AG09309 (cell line): ENCODE measurements around the gene ACSS2.

ENCODE experiments used
- DNase-seq: peaks from one replicate; pipeline ENCODE4 v3.0.0-alpha.2; 2010; ENCODE audit warnings: low read depth
- H3K4me3 ChIP-seq: 2 replicates; pipeline ENCODE4 v1.5.1; 2011; ENCODE audit warnings: mild to moderate bottlenecking, low read depth, low read length, moderate library complexity; ENCODE audit not compliant: control insufficient read depth
- TF ChIP-seq, protein P1 (sequence below): IDR thresholded peaks from 2 replicates; pipeline ENCODE4 v1.5.1; 2011; ENCODE audit warnings: mild to moderate bottlenecking, low read depth, low read length, inconsistent platforms; ENCODE audit not compliant: insufficient read depth, control insufficient read depth; ENCODE audit errors: missing control alignments

The ACSS2 gene

DNA sequence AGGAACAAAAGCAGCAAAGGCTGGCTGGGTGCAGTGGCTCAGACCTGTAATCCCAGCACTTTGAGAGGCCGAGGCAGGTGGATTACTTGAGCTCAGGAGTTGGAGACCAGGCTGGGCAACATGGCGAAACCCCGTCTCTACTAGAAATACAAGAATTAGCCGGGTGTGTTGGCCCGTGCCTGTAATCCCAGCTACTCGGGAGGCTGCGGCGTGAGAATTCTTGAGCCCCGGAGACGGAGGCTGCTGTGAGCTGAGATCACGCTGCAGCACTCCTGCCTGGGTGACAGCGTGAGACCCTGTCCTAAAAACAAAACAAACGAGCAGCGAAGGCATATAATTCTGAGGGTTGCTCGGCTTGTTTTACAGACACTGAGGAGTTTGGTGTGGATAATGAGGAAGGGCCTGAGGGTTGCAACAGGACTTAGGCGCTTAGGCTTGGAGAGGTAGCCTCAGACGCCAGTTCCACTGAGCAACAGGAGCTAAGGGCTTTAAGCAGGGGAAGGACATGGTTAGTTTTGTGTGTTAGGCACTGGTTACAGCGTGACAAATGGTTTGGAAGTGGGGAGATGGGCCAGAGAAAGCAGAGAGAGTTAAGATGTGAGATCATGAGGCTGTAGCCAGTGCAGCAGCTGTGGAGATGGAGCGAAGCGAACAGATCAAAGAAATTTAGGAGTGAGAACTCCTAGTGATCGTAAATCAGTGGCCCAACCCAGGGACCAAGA lies 80.5 kb downstream of the ACSS2 start:
- TF ChIP-seq, protein P1, sequence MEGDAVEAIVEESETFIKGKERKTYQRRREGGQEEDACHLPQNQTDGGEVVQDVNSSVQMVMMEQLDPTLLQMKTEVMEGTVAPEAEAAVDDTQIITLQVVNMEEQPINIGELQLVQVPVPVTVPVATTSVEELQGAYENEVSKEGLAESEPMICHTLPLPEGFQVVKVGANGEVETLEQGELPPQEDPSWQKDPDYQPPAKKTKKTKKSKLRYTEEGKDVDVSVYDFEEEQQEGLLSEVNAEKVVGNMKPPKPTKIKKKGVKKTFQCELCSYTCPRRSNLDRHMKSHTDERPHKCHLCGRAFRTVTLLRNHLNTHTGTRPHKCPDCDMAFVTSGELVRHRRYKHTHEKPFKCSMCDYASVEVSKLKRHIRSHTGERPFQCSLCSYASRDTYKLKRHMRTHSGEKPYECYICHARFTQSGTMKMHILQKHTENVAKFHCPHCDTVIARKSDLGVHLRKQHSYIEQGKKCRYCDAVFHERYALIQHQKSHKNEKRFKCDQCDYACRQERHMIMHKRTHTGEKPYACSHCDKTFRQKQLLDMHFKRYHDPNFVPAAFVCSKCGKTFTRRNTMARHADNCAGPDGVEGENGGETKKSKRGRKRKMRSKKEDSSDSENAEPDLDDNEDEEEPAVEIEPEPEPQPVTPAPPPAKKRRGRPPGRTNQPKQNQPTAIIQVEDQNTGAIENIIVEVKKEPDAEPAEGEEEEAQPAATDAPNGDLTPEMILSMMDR: no peak
- no peak overlapping the region for H3K4me3 ChIP-seq
- DNase-seq: no peak

DNA sequence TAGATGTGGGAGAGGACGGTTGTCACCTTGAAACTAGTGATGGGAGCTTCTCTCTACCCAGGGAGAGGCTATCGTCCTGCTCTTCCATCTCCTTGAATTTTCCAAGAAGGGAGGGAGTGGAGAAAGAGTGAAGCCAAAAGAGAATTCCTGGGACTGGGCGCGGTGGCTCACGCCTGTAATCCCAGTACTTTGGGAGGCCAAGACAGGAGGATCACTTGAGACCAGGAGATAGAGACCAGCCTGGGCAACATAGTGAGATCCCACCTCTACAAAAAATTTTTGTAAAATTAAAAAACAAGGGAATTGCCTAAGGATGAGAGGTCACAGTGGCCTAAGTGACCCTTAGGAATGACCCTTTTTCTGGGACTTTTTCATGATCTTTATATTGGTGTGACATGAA lies 88.1 kb downstream of the ACSS2 start:
- H3K4me3 ChIP-seq: no peak overlapping the region
- TF ChIP-seq, protein P1: no peak
- no peak for DNase-seq

DNA sequence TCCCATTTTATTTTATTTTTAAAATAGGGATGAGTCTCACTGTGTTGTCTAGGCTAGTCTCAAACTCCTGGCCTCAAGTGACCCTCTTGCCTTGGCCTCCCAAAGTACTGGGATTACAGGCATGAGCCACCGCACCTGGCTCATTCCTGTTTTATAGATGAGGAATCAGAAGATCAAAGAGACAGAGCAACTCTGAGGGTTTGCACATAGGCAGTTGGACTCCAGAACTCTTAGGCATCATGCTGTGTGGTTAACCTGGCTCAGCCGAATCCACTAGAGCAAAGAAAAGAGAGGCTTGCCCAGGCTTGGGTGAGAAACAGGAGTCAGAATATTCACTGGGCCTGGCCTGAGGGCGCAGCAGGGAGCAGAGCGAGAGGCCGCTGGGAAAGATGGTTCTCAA lies 88.6 kb downstream of the ACSS2 start:
- TF ChIP-seq, protein P1: no peak
- no peak for DNase-seq
- H3K4me3 ChIP-seq: no peak overlapping the region

DNA sequence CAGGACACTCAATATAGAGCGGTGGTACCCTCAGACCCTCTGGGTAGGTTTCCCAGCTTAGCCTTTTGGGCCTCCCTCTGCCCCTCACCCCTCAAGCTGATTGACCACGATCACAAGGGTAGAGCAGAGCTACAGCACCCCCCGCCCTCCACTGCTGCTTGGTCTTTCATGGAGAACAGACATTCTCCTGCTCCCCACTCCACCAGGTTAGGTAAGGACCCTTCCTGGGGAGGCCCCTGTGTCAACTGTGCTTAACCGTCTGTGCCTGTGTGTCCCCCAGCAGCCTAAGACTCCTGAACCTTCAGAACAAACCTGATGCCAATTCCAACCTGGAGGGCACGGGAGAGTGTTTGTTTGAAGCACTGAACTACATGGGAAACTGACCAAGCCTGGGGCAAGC lies 91.0 kb downstream of the ACSS2 start:
- H3K4me3 ChIP-seq: no peak overlapping the region
- no peak for DNase-seq
- TF ChIP-seq, protein P1: no peak

DNA sequence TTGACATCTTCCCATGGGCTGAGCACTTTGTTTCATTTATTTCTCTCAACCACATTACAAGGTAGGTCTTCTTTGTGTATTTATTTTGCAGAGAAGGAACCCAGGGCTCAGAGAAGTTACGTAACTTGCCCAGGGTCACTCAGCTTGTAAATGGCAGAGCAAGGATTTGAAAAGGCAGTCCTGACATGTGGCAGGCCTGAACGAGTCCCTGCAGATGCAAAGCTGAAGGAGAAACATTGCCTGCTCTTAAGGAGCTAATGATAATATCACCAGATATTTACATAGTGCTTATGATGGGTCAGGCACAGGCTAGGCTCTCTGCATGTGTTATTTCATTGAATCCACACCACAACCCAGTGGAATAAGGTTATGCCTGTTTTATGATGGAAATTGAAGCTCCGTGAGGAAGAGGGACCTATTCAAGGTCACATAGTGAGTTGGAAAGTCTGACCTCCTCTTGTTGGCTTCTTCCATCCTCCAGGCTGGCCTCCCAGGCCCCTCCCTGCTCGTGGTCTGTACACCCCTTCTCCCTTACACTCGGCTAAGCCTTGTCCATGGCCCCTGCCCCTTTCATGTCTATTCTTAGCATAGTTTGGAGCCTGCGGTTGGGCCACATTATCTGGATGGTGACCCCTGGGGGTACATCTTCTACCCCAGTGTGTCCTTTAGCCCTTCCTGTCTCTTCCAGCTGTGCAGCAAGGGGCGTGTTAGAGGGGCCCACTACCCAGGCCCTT lies 91.8 kb downstream of the ACSS2 start:
- TF ChIP-seq, protein P1: no peak
- DNase-seq: no peak
- H3K4me3 ChIP-seq: no peak overlapping the region

DNA sequence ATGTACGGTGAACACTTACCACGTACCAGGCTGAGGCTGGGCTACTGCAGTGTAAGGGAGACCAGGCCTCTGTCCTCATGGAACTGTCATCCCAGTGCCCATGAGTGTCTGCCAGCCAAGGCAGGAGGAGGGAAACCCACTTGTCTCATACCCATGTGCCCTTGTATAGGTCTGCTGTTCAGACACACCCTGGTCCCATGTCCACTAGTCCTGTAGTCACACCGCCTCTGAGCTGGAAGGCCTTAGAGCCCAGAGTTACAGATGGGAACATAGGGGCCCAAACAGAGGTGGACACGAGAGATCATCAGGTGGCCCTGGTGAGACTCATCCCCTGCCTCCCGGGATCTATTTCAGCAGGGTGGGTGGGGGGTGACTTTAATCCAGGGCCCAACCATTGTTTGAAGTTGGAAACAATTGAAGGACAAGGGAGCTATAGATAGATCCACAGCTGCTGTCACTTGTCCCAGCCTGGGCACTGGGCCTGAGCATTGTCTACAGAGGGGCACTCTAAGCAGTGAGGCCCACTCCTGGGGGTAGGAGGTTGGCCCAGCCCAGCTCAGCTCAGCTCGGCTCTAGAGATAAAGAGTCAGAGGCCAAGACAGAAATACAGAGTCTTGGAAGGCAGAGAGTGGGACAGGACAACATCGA lies 93.9 kb downstream of the ACSS2 start:
- TF ChIP-seq, protein P1: no peak
- no peak overlapping the region for H3K4me3 ChIP-seq
- DNase-seq: no peak
